A673 (cell line): ENCODE results near the gene RAB28. TPM values are rescaled to one million over a fixed set of nuclear protein-coding genes. Genes with fewer than 3 reads are reported as not detected.

Experiments
- BruUV-seq: library from RNA; stranded (reverse); fragments of 400-500 nt; replicated peaks from 2 replicates; lab custom pipeline; 2021; lab: Mats Ljungman, UMichigan
- CTCF ChIA-PET: fragments of 300-600 bp; sonication (Branson Sonifier 250); formaldehyde crosslinking; loops from one replicate; lab custom pipeline; 2022; ENCODE audit warnings: antibody characterized with exemption; lab: Charles Lee
- POLR2A ChIA-PET: fragments of 300-600 bp; sonication (Branson Sonifier 250); formaldehyde crosslinking; loops from one replicate; lab custom pipeline; 2022; ENCODE audit warnings: antibody characterized with exemption; ENCODE audit not compliant: low non-redundant PET; lab: Charles Lee
- DNase-seq: peaks from one replicate; pipeline ENCODE4 v3.0.0-alpha.2; 2015; ENCODE audit warnings: low spot score
- H3K27ac ChIP-seq: fragments of 200-600 bp; sonication (generic); 2 replicates; pipeline ENCODE4 v1.5.1; 2016; ENCODE audit warnings: mixed run types, low read depth, mild to moderate bottlenecking, mixed read lengths, antibody characterized with exemption, low read length; ENCODE audit not compliant: poor library complexity, severe bottlenecking
- H3K27me3 ChIP-seq: fragments of 200-600 bp; sonication (generic); replicated peaks from 2 replicates; pipeline ENCODE4 v1.6.1; 2017; ENCODE audit warnings: mixed run types, low read depth, mild to moderate bottlenecking, mixed read lengths, antibody characterized with exemption, low read length; ENCODE audit not compliant: insufficient read depth, poor library complexity
- H3K36me3 ChIP-seq: fragments of 200-600 bp; sonication (generic); 2 replicates; pipeline ENCODE4 v1.6.1; 2016; ENCODE audit warnings: mixed run types, mild to moderate bottlenecking, mixed read lengths, antibody characterized with exemption, low read length; ENCODE audit not compliant: insufficient read depth, poor library complexity, severe bottlenecking
- H3K4me1 ChIP-seq: fragments of 200-600 bp; sonication (generic); 2 replicates; pipeline ENCODE4 v1.6.1; 2017; ENCODE audit warnings: mixed run types, mild to moderate bottlenecking, mixed read lengths, antibody characterized with exemption, low read length; ENCODE audit not compliant: insufficient read depth, poor library complexity, severe bottlenecking
- H3K4me3 ChIP-seq: fragments of 200-600 bp; sonication (generic); 2 replicates; pipeline ENCODE4 v1.5.1; 2016; ENCODE audit warnings: low read depth, mixed run types, mild to moderate bottlenecking, mixed read lengths, low read length; ENCODE audit not compliant: poor library complexity, severe bottlenecking
- H3K9me3 ChIP-seq: fragments of 200-600 bp; sonication (generic); 2 replicates; pipeline ENCODE4 v1.6.1; 2016; ENCODE audit warnings: mixed run types, low read depth, mild to moderate bottlenecking, mixed read lengths, antibody characterized with exemption, low read length; ENCODE audit not compliant: poor library complexity, severe bottlenecking
- CTCF ChIP-seq: fragments of 300-800, 200-600 bp; sonication (generic); conservative IDR thresholded peaks from 2 replicates; pipeline ENCODE4 v1.5.1; 2017; ENCODE audit warnings: low read depth, mild to moderate bottlenecking, antibody characterized with exemption, low read length, moderate library complexity, mixed read lengths
- EZH2 ChIP-seq: fragments of 200-600 bp; sonication (generic); IDR thresholded peaks from 2 replicates; pipeline ENCODE4 v1.6.1; 2017; ENCODE audit warnings: borderline replicate concordance, low read depth, mild to moderate bottlenecking, mixed read lengths, antibody characterized with exemption, low read length; ENCODE audit not compliant: poor library complexity, severe bottlenecking
- intact Hi-C: fragments of 100-400 bp; cut with micrococcal nuclease; formaldehyde crosslinking; loops from one replicate; pipeline ENCODE4 v1.10.0; 2022; ENCODE audit not compliant: unreplicated experiment
- total RNA-seq: library from RNA; stranded (reverse); gene quantifications from 2 replicates; pipeline ENCODE4 v1.2.3, GENCODE V29; 2021

RAB28 gene
- total RNA-seq, 1 experiment from 2014 or later, result 22.6 TPM

GRCh38 chr4:13515268-13515667, 31.1 kb upstream of the RAB28 start:
- no TSS peak for BruUV-seq
- Histone ChIP-seq H3K27ac (no peak overlapping the region), H3K36me3 (no peaks in the 10 kb centered on the region), H3K9me3 (no peaks in the 10 kb centered on the region), H3K27me3 (no peaks in the 10 kb centered on the region), H3K4me3 (no peak overlapping the region), H3K4me1 (peaks cover 50% of the 10 kb centered on the region)
- ChIA-PET POLR2A (no interaction called here), CTCF (interaction anchor here (0.6 kb wide), 1 partner anchor 582 kb away, joined by 5 read pairs; no protein-coding TSS in a partner anchor)
- DNase-seq, result peak; percentile 65
- intact Hi-C loops, result no loop called here
- TF ChIP-seq CTCF (no peak), EZH2 (no peak)

- DNase-seq, result no peak
- Histone ChIP-seq H3K4me3 (no peak overlapping the region), H3K4me1 (peaks cover 50% of the 10 kb centered on the region), H3K9me3 (no peaks in the 10 kb centered on the region), H3K27me3 (no peaks in the 10 kb centered on the region), H3K36me3 (no peaks in the 10 kb centered on the region), H3K27ac (no peak overlapping the region)
- POLR2A ChIA-PET, result no interaction called here
- CTCF ChIA-PET, result interaction anchor here (0.6 kb wide), 1 partner anchor 581 kb away, joined by 5 read pairs; no protein-coding TSS in a partner anchor
- TF ChIP-seq EZH2 (no peak), CTCF (no peak)
- intact Hi-C loops, result no loop called here
- BruUV-seq, result no TSS peak
Observed at GRCh38 chr4:13514722-13515121, 30.6 kb upstream of the RAB28 start.

GRCh38 chr4:13511101-13511500, 27.0 kb upstream of the RAB28 start:
- no peak overlapping the region for H3K27ac ChIP-seq
- ChIA-PET POLR2A (no interaction called here), CTCF (no interaction called here)
- H3K4me3 ChIP-seq, result no peak overlapping the region
- no TSS peak for BruUV-seq
- no peak for TF ChIP-seq CTCF
- no peak for TF ChIP-seq EZH2
- no peak for DNase-seq
- no peaks in the 10 kb centered on the region for H3K36me3 ChIP-seq
- H3K27me3 ChIP-seq, result no peaks in the 10 kb centered on the region
- H3K4me1 ChIP-seq, result peaks cover 14% of the 10 kb centered on the region
- intact Hi-C loops, result no loop called here
- no peaks in the 10 kb centered on the region for H3K9me3 ChIP-seq
